GM23338 (cell line): ENCODE measurements around the gene MTCL1. TPM values are rescaled to one million over a fixed set of nuclear protein-coding genes. Genes with fewer than 3 reads are reported as not detected.

ENCODE experiments used
- ATAC-seq: fragments of 200-7000 bp; cut with Tn5 transposase; 3 replicates; pipeline ENCODE4 v1.9.1; 2020
- DNase-seq: peaks from one replicate; pipeline ENCODE4 v3.0.0-alpha.2; 2015; ENCODE audit warnings: low spot score
- H2AFZ ChIP-seq: fragments of 200-600 bp; sonication (generic); 2 replicates; pipeline ENCODE4 v1.8.0; 2016; ENCODE audit warnings: antibody characterized with exemption, mild to moderate bottlenecking, moderate library complexity
- H3F3A ChIP-seq: fragments of 200-600 bp; sonication (generic); replicated peaks from 2 replicates; pipeline ENCODE4 v1.8.0; 2017; ENCODE audit warnings: antibody characterized with exemption, mixed run types, low read depth
- H3K27ac ChIP-seq: fragments of 200-600 bp; sonication (generic); 2 replicates; pipeline ENCODE4 v1.6.1; 2016; ENCODE audit warnings: low read depth
- H3K27me3 ChIP-seq: fragments of 200-600 bp; sonication (generic); 2 replicates; pipeline ENCODE4 v1.8.0; 2016; ENCODE audit warnings: mild to moderate bottlenecking, mixed run types, moderate library complexity; ENCODE audit not compliant: insufficient read depth
- H3K36me3 ChIP-seq: fragments of 200-600 bp; sonication (generic); 2 replicates; pipeline ENCODE4 v1.8.0; 2016; ENCODE audit warnings: mild to moderate bottlenecking; ENCODE audit not compliant: insufficient read depth
- H3K4me1 ChIP-seq: fragments of 200-600 bp; sonication (generic); 2 replicates; pipeline ENCODE4 v1.8.0; 2016; ENCODE audit warnings: mild to moderate bottlenecking, moderate library complexity; ENCODE audit not compliant: insufficient read depth
- H3K4me2 ChIP-seq: fragments of 200-600 bp; sonication (generic); 2 replicates; pipeline ENCODE4 v1.7.1; 2017; ENCODE audit warnings: mixed run types
- H3K4me3 ChIP-seq: fragments of 200-600 bp; sonication (generic); 2 replicates; pipeline ENCODE4 v1.6.1; 2016; ENCODE audit warnings: mixed run types
- H3K79me2 ChIP-seq: fragments of 200-600 bp; sonication (generic); replicated peaks from 2 replicates; pipeline ENCODE4 v1.8.0; 2017; ENCODE audit warnings: mild to moderate bottlenecking; ENCODE audit not compliant: insufficient read depth
- H3K9me2 ChIP-seq: fragments of 200-600 bp; sonication (generic); 2 replicates; pipeline ENCODE4 v1.8.0; 2017; ENCODE audit not compliant: insufficient read depth
- H4K20me1 ChIP-seq: fragments of 200-600 bp; sonication (generic); replicated peaks from 2 replicates; pipeline ENCODE4 v1.8.0; 2017; ENCODE audit warnings: mild to moderate bottlenecking; ENCODE audit not compliant: insufficient read depth
- H3K27ac Mint-ChIP-seq: 2 replicates; pipeline ENCODE4 v1.8.0; 2020; ENCODE audit warnings: inconsistent platforms, mild to moderate bottlenecking, moderate library complexity, mixed read lengths
- H3K27me3 Mint-ChIP-seq: 3 replicates; pipeline ENCODE4 v1.8.0; 2022; ENCODE audit warnings: low read depth, mild to moderate bottlenecking, moderate library complexity, mixed read lengths, inconsistent platforms; ENCODE audit not compliant: insufficient read depth, poor library complexity
- H3K36me3 Mint-ChIP-seq: 3 replicates; pipeline ENCODE4 v1.8.0; 2021; ENCODE audit warnings: low read depth, mild to moderate bottlenecking, inconsistent platforms, moderate library complexity, mixed read lengths
- H3K4me1 Mint-ChIP-seq: 3 replicates; pipeline ENCODE4 v1.8.0; 2020; ENCODE audit warnings: mild to moderate bottlenecking, inconsistent platforms, mixed read lengths
- H3K4me3 Mint-ChIP-seq: 3 replicates; pipeline ENCODE4 v1.8.0; 2021; ENCODE audit warnings: moderate library complexity, mild to moderate bottlenecking, inconsistent platforms, mixed read lengths
- H3K9me3 Mint-ChIP-seq: 3 replicates; pipeline ENCODE4 v1.8.0; 2020; ENCODE audit warnings: moderate library complexity, mild to moderate bottlenecking, inconsistent platforms, mixed read lengths
- EZH2 ChIP-seq: fragments of 200-600 bp; sonication (generic); IDR thresholded peaks from one replicate; pipeline ENCODE4 v1.8.0; 2017; ENCODE audit warnings: antibody characterized with exemption, mild to moderate bottlenecking, low read depth; ENCODE audit not compliant: unreplicated experiment
- JUNB ChIP-seq: IDR thresholded peaks from one replicate; pipeline ENCODE4 v1.6.1; 2016; ENCODE audit warnings: antibody characterized with exemption; ENCODE audit not compliant: unreplicated experiment
- NANOG ChIP-seq: IDR thresholded peaks from 2 replicates; pipeline ENCODE4 v1.6.1; 2016; ENCODE audit warnings: antibody characterized with exemption, borderline replicate concordance
- POLR2AphosphoS5 ChIP-seq: IDR thresholded peaks from 2 replicates; pipeline ENCODE4 v1.6.1; 2016; ENCODE audit warnings: antibody characterized with exemption, low read depth
- STAT1 ChIP-seq: IDR thresholded peaks from one replicate; pipeline ENCODE4 v1.6.1; 2016; ENCODE audit warnings: antibody characterized with exemption; ENCODE audit not compliant: unreplicated experiment
- polyA plus RNA-seq: library from polyadenylated mRNA; unstranded; fragments of >200 nt; fragmentation: Nextera tagmentation; extraction: Ambion mirVana; gene quantifications from 2 replicates; pipeline ENCODE4 v1.2.1, GENCODE V29; 2016
- total RNA-seq: library from RNA; depleted of rRNA; stranded (reverse); fragments of >200 nt; shearing (Covaris generic); gene quantifications from 2 replicates; pipeline ENCODE4 v1.2.3, GENCODE V29; 2014
- TF ChIP-seq, protein P1 (sequence below): fragments of 250-450 bp; sonication (Bioruptor Pico); IDR thresholded peaks from 2 replicates; pipeline ENCODE4 v1.5.0; 2020; ENCODE audit warnings: mild to moderate bottlenecking, moderate library complexity
- TF ChIP-seq, protein P2 (sequence below), 2 experiments: fragments of 200-600 bp in 1 of 2; sonication (generic) in 1 of 2; conservative IDR thresholded peaks; 2 replicates each; pipeline versions ENCODE4 v1.5.1 to v1.6.1; 2016 to 2017; ENCODE audit warnings: antibody characterized with exemption in 2 of 2, low read depth in 2 of 2, mild to moderate bottlenecking in 2 of 2, moderate library complexity in 1 of 2

The MTCL1 gene
- total and polyA plus RNA-seq, 2 experiments from 2014 or later = 14.4 to 45.0 TPM

DNA sequence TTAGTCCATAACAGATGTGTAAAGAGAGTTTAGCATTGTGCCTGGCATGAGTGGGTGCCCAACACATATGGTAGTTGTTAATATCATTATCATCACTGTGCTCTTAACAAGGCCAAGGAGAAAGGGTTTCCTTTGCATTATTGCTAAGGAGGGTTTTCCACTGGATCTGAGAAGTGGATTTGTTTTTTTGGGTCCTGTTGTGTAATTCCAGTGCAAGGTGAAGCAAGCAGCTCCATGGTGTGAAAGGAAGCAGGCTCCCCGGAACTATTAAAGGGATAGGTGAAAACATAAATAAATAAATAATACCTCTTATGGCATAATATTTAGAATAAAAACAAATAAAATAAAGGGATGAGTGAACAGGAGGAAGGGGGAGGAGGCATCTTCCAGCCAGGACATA lies 65.3 kb downstream of the MTCL1 start:
- Mint-ChIP-seq H3K4me3 (no peak overlapping the region), H3K4me1 (peaks cover 33% of the 10 kb centered on the region), H3K27ac (no peak overlapping the region), H3K9me3 (no peaks in the 10 kb centered on the region), H3K36me3 (peaks cover 2% of the 10 kb centered on the region; the same call in 1 of the 3 replicates), H3K27me3 (peaks cover 2% of the 10 kb centered on the region)
- Histone ChIP-seq H3K27me3 (no peaks in the 10 kb centered on the region), H3F3A (no peaks in the 10 kb centered on the region), H4K20me1 (no peaks in the 10 kb centered on the region), H3K4me1 (peaks cover 9% of the 10 kb centered on the region), H3K36me3 (no peaks in the 10 kb centered on the region), H3K9me2 (no peaks in the 10 kb centered on the region), H3K27ac (no peak overlapping the region), H3K4me3 (no peak overlapping the region), H2AFZ (no peak overlapping the region), H3K4me2 (no peak overlapping the region), H3K79me2 (no peaks in the 10 kb centered on the region)
- TF ChIP-seq, protein P1, sequence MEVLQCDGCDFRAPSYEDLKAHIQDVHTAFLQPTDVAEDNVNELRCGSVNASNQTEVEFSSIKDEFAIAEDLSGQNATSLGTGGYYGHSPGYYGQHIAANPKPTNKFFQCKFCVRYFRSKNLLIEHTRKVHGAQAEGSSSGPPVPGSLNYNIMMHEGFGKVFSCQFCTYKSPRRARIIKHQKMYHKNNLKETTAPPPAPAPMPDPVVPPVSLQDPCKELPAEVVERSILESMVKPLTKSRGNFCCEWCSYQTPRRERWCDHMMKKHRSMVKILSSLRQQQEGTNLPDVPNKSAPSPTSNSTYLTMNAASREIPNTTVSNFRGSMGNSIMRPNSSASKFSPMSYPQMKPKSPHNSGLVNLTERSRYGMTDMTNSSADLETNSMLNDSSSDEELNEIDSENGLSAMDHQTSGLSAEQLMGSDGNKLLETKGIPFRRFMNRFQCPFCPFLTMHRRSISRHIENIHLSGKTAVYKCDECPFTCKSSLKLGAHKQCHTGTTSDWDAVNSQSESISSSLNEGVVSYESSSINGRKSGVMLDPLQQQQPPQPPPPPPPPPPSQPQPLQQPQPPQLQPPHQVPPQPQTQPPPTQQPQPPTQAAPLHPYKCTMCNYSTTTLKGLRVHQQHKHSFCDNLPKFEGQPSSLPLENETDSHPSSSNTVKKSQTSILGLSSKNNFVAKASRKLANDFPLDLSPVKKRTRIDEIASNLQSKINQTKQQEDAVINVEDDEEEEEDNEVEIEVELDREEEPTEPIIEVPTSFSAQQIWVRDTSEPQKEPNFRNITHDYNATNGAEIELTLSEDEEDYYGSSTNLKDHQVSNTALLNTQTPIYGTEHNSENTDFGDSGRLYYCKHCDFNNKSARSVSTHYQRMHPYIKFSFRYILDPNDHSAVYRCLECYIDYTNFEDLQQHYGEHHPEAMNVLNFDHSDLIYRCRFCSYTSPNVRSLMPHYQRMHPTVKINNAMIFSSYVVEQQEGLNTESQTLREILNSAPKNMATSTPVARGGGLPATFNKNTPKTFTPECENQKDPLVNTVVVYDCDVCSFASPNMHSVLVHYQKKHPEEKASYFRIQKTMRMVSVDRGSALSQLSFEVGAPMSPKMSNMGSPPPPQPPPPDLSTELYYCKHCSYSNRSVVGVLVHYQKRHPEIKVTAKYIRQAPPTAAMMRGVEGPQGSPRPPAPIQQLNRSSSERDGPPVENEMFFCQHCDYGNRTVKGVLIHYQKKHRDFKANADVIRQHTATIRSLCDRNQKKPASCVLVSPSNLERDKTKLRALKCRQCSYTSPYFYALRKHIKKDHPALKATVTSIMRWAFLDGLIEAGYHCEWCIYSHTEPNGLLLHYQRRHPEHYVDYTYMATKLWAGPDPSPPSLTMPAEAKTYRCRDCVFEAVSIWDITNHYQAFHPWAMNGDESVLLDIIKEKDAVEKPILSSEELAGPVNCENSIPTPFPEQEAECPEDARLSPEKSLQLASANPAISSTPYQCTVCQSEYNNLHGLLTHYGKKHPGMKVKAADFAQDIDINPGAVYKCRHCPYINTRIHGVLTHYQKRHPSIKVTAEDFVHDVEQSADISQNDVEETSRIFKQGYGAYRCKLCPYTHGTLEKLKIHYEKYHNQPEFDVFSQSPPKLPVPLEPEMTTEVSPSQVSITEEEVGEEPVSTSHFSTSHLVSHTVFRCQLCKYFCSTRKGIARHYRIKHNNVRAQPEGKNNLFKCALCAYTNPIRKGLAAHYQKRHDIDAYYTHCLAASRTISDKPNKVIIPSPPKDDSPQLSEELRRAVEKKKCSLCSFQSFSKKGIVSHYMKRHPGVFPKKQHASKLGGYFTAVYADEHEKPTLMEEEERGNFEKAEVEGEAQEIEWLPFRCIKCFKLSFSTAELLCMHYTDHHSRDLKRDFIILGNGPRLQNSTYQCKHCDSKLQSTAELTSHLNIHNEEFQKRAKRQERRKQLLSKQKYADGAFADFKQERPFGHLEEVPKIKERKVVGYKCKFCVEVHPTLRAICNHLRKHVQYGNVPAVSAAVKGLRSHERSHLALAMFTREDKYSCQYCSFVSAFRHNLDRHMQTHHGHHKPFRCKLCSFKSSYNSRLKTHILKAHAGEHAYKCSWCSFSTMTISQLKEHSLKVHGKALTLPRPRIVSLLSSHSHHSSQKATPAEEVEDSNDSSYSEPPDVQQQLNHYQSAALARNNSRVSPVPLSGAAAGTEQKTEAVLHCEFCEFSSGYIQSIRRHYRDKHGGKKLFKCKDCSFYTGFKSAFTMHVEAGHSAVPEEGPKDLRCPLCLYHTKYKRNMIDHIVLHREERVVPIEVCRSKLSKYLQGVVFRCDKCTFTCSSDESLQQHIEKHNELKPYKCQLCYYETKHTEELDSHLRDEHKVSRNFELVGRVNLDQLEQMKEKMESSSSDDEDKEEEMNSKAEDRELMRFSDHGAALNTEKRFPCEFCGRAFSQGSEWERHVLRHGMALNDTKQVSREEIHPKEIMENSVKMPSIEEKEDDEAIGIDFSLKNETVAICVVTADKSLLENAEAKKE (CRISPR knock-in tag) = no peak
- TF ChIP-seq JUNB (no peak), NANOG (no peak)
- DNase-seq (no peak), ATAC-seq (no peak)

DNA sequence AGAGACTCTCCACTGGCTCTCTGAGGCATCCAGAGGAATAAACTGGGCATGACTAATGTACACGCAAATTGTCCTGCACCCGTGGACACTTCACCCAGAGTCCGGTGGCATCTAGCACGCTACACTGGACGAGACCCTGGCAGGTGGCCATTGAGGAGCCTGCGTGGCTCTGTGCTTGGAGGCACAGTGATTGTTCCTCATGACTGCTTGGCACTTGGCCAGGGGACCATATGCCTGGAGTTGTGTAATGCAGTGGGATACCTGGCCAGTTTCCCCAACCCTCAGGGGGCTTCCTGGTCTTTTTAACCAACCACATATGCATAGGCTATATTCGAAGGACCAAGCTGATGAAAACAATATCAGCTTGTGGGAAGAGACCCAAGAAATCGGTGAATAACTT lies 66.6 kb downstream of the MTCL1 start:
- Histone ChIP-seq H3K4me1 (peaks cover 9% of the 10 kb centered on the region), H3K27ac (peak overlapping the region; percentile 13; the same call in 1 of the 2 replicates), H3K9me2 (no peaks in the 10 kb centered on the region), H4K20me1 (no peaks in the 10 kb centered on the region), H3K79me2 (no peaks in the 10 kb centered on the region), H3F3A (no peaks in the 10 kb centered on the region), H3K27me3 (no peaks in the 10 kb centered on the region), H3K4me3 (no peak overlapping the region), H2AFZ (no peak overlapping the region), H3K4me2 (no peak overlapping the region), H3K36me3 (no peaks in the 10 kb centered on the region)
- peaks cover 26% of the 10 kb centered on the region for H3K4me1 Mint-ChIP-seq
- no peak overlapping the region for H3K27ac Mint-ChIP-seq
- no peaks in the 10 kb centered on the region for H3K36me3 Mint-ChIP-seq
- no peak for ATAC-seq
- no peak overlapping the region for H3K4me3 Mint-ChIP-seq
- DNase-seq = no peak
- no peaks in the 10 kb centered on the region for H3K9me3 Mint-ChIP-seq
- TF ChIP-seq STAT1 (no peak), EZH2 (no peak), POLR2AphosphoS5 (no peak), NANOG (no peak)
- TF ChIP-seq, protein P2, sequence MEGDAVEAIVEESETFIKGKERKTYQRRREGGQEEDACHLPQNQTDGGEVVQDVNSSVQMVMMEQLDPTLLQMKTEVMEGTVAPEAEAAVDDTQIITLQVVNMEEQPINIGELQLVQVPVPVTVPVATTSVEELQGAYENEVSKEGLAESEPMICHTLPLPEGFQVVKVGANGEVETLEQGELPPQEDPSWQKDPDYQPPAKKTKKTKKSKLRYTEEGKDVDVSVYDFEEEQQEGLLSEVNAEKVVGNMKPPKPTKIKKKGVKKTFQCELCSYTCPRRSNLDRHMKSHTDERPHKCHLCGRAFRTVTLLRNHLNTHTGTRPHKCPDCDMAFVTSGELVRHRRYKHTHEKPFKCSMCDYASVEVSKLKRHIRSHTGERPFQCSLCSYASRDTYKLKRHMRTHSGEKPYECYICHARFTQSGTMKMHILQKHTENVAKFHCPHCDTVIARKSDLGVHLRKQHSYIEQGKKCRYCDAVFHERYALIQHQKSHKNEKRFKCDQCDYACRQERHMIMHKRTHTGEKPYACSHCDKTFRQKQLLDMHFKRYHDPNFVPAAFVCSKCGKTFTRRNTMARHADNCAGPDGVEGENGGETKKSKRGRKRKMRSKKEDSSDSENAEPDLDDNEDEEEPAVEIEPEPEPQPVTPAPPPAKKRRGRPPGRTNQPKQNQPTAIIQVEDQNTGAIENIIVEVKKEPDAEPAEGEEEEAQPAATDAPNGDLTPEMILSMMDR (conservative IDR thresholded peaks at IDR 0.05; ENCODE audit: low read depth in 2 of 2) = no peak
- no peaks in the 10 kb centered on the region for H3K27me3 Mint-ChIP-seq
